COLO668 (cell line): ENCODE measurements around the gene OR5AL1.
"Not testable (repeated sequence)": the region's sequence is repeated elsewhere in the genome, so short reads cannot be mapped to it uniquely, and the experiment has no call there.

ENCODE experiments used
- DNase-seq: peaks from one replicate; lab custom pipeline; 2025; ENCODE audit not compliant: unreplicated experiment; lab: John Stamatoyannopoulos, UW

Gene OR5AL1

GRCh38 chr11:56412396-56412795 lies at the start of gene OR5AL1:
Gene OR5AL1 (plus strand): TSS chr11:56412696.
- DNase-seq = no peak

GRCh38 chr11:56375324-56375723 lies 37.2 kb upstream of the OR5AL1 start, which contains the start of gene OR8U1:
Gene OR8U1 (plus strand): TSS chr11:56375624. CDS start chr11:56375624, 0 bp downstream.
- no peak for DNase-seq

GRCh38 chr11:56380120-56380519 lies 32.4 kb upstream of the OR5AL1 start:
- DNase-seq = no peak

GRCh38 chr11:56394381-56394780 lies 18.1 kb upstream of the OR5AL1 start:
- DNase-seq = no peak

- no peak for DNase-seq
Measured at GRCh38 chr11:56396047-56396446, 16.4 kb upstream of the OR5AL1 start.

- DNase-seq = not testable (repeated sequence)
Measured at GRCh38 chr11:56401858-56402461, 10.5 kb upstream of the OR5AL1 start.

- DNase-seq = no peak
Measured at GRCh38 chr11:56404393-56404792, 8.1 kb upstream of the OR5AL1 start.

- DNase-seq = no peak
Measured at GRCh38 chr11:56410801-56411200, 1.7 kb upstream of the OR5AL1 start.

- no peak for DNase-seq
Measured at GRCh38 chr11:56453521-56453920, 41.0 kb downstream of the OR5AL1 start.

GRCh38 chr11:56457076-56457475 lies 44.6 kb downstream of the OR5AL1 start:
- no peak for DNase-seq
